ENCODE results near the gene GMPS.

Gene GMPS

GRCh38 chr3:155978324-155978723 lies 107.9 kb downstream of the GMPS start:
- no peak for DNase-seq
- in situ Hi-C loops (cut with HindIII; ENCODE audit: low pct_ligation_motif_present, low pct_unique_long_range_greater_than_20kb, low sequenced_read_pairs), result no loop called here

- no peak for DNase-seq
- in situ Hi-C loops (cut with HindIII; ENCODE audit: low pct_ligation_motif_present, low pct_unique_long_range_greater_than_20kb, low sequenced_read_pairs), result no loop called here
Measured at GRCh38 chr3:155979746-155980145, 109.3 kb downstream of the GMPS start.

- DNase-seq, result no peak
- in situ Hi-C loops (cut with HindIII; ENCODE audit: low pct_ligation_motif_present, low pct_unique_long_range_greater_than_20kb, low sequenced_read_pairs), result no loop called here
Measured at GRCh38 chr3:155981669-155982068, 111.2 kb downstream of the GMPS start.

- DNase-seq, result no peak
- in situ Hi-C loops (cut with HindIII; ENCODE audit: low pct_ligation_motif_present, low pct_unique_long_range_greater_than_20kb, low sequenced_read_pairs), result no loop called here
Measured at GRCh38 chr3:155983834-155984474, 113.5 kb downstream of the GMPS start.

GRCh38 chr3:155984791-155985417 lies 114.5 kb downstream of the GMPS start:
- no peak for DNase-seq
- in situ Hi-C loops (cut with HindIII; ENCODE audit: low pct_ligation_motif_present, low pct_unique_long_range_greater_than_20kb, low sequenced_read_pairs), result no loop called here

- in situ Hi-C loops (cut with HindIII; ENCODE audit: low pct_ligation_motif_present, low pct_unique_long_range_greater_than_20kb, low sequenced_read_pairs), result no loop called here
Measured at GRCh38 chr3:155989536-155989935, 119.1 kb downstream of the GMPS start.

GRCh38 chr3:155991212-155991611 lies 120.8 kb downstream of the GMPS start:
- no peak for DNase-seq
- in situ Hi-C loops (cut with HindIII; ENCODE audit: low pct_ligation_motif_present, low pct_unique_long_range_greater_than_20kb, low sequenced_read_pairs), result no loop called here

More at GRCh38 chr3:155989536-155989935, 119.1 kb downstream of the GMPS start:
- no peak for DNase-seq

- no peak for DNase-seq
- in situ Hi-C loops (cut with HindIII; ENCODE audit: low pct_ligation_motif_present, low pct_unique_long_range_greater_than_20kb, low sequenced_read_pairs), result no loop called here
Measured at GRCh38 chr3:155991847-155992246, 121.4 kb downstream of the GMPS start.

All from ACHN (cell line).